ENCODE data around the gene RPAIN.

RPAIN gene, protein sequence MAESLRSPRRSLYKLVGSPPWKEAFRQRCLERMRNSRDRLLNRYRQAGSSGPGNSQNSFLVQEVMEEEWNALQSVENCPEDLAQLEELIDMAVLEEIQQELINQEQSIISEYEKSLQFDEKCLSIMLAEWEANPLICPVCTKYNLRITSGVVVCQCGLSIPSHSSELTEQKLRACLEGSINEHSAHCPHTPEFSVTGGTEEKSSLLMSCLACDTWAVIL

GRCh38 chr17:5419959-5420653, at the start of gene RPAIN:
Gene RPAIN (plus strand): TSS chr17:5420182. CDS start chr17:5420211, 29 bp downstream.
- peak; percentile 34 for DNase-seq

GRCh38 chr17:5370411-5370810, 49.6 kb upstream of the RPAIN start:
- no peak for DNase-seq

DNA sequence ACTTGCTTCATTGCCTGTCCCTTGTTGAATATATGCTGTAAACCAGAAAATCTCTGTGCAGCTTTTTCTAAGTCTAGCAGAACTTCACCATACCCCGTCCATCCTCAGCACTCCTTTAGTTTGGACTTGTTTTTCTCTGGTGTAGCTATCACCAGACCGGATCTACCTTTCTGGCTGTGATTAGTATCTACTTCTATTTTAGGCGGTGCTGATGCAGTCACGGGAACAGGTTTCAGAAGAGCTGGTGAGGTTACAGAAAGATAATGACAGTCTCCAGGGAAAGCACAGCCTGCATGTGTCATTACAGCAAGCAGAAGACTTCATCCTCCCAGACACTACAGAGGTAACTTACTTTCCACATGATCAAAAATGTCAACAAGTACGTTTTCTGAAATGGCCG, 46.9 kb upstream of the RPAIN start:
- no peak for DNase-seq

GRCh38 chr17:5378566-5379207, 41.3 kb upstream of the RPAIN start:
- DNase-seq, result no peak

DNA sequence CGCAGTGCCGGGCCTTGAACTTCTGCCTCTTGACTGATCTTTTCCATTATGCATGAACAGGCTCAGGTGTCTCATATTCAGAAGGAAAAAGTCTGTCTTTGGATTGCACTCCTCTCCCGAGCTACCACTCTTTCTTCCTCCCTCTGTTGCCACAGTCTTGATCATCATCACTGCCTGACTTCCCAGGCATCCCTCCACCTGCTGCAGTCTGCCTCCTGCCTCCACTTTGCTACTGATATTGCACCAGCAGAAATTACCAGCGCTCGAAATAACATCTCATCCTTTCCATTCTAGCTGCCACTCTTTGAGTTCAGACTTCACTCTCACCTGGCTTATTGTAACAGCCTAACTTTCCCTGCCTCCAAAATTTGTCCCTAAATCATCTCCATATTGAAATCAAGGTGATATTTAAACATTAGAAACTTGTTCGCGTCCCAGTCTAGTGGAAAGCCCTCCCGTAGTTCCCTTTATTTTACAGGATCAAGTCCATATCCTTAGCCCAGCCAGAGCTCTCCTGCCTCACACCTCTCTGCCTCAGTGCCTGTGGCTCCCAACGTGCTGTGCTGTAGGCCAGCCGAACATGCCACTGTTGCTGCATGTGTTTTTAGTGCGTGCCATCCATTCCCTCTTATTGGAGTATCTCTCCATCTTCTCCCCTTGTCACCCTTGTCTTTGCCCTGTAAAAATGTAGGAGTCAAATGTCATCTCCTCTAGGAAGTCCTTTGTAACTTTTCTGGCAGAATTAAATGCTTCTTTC, 40.5 kb upstream of the RPAIN start:
- no peak for DNase-seq

DNA sequence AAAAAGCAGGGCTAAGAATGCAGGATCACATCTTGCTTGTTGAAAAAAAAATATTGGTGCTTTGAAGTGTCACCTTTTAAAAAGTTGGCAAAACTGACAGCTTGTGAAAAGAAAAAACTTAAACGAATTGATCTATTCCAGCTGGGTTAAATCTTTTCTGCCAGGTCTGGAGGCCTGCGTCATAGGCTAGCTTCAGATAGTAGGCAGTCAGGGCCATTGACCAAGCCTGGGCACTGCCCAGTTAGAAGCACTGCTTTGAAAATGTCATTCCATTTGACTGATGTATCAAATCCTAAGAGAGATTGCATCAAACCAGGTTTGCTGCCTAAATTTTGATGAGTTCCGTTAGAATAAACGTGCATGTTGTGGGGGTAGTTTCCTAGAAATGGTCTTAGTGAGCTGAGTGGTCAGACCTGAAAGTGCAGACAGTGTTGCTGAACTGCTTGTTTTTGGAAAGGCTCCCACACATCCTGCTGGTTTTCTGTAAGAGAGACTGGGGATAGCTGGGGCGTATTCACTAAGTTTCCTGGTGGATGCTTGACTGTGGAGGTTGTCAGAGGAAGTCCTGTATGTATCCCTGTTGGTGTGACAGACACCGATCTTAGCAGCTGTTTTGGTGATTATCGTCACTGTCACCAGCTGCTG, 39.4 kb upstream of the RPAIN start:
- DNase-seq, result no peak

DNA sequence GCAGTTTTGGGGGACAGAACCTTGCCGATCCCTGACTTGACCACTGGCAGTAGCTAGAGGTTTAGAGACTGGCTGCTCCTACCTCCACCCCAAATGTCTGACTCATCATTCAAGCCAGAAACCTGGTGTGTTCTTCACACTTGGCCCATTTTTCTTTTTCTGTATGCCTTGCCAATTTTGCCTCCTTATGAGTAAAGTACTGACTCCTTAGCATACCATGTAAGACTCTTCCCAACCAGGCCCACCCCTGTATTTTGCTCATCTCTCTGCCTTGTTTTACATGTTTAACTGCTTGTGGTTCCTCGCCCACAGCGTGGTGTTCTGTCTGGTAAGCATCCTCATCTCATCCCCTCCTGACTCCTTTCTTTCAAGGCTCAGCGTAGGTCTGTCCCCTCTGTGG, 38.4 kb upstream of the RPAIN start:
- no peak for DNase-seq

DNA sequence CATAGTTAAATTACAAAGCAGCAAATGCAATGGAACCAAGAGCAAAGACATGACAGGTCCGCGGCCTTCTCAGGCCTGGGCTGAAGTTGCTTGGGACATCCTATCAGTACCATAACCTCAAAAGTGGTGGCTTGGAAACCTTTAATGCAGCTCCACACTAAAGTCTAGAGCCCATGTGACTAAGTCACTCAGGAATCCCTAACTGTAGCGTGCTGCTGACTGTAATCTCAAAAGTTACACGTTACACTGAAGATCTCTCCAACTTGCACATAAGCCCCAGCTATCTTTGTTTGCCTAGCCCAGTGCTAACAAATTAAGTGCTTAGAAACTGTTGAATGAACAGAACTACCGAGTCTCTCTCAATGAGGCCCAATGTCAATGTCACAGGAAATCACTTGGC, 28.3 kb upstream of the RPAIN start:
- DNase-seq, result no peak

DNA sequence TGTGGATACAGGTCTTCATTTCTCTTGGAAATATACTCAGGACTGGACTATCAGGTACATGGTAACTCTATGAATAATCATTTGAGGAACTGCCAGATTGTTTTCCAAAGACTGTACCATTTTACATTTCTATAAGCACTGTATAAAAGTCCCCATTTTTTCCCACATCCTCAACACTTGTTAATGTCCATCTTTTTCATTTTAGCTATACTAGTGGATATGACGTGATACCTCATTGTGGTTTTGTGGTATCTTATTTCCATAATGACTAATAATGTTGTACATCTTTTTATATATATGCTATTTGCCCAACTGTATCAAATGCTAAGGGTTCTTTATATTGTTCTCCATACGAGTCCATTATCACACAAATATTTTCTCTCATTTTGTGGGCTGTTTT, 23.4 kb upstream of the RPAIN start:
- DNase-seq, result no peak

GRCh38 chr17:5399767-5400166, 20.2 kb upstream of the RPAIN start:
- no peak for DNase-seq

DNA sequence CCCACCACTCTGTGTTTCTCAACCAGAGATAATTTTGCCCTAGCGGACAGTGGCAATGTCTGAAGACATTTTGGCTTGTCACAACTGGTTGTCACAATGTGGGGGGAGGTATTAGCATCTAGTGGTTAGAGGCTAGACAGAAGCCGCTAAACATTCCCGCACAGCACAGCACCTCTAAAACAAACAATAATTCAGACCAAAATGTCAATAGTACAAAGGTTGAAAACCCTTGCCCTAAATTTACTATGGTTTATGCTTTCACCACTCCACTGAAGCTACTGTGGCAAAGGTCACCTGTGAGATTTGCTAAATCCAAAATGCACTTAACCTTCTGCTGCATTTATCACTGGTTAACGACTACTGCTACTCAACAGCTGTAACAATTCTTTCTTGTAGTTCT, 14.6 kb upstream of the RPAIN start:
- no peak for DNase-seq

DNA sequence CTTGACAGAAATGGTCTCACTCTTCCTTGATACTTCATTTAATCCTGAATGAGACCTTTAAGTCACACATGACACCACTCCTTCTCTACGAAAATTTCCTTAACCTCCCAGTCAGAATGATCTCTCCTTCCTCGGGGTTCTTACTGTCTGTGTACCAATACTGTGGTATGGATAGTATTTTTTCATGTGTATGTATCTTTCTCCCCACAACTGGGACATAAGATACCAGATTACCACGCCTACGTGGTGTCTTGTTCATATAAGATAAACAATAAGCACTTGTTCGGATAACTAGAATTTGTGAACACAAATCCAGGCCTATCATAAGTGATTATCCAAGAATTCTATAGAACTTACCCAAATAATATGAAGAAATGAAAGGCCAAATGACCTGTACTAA, 11.8 kb upstream of the RPAIN start:
- no peak for DNase-seq

DNA sequence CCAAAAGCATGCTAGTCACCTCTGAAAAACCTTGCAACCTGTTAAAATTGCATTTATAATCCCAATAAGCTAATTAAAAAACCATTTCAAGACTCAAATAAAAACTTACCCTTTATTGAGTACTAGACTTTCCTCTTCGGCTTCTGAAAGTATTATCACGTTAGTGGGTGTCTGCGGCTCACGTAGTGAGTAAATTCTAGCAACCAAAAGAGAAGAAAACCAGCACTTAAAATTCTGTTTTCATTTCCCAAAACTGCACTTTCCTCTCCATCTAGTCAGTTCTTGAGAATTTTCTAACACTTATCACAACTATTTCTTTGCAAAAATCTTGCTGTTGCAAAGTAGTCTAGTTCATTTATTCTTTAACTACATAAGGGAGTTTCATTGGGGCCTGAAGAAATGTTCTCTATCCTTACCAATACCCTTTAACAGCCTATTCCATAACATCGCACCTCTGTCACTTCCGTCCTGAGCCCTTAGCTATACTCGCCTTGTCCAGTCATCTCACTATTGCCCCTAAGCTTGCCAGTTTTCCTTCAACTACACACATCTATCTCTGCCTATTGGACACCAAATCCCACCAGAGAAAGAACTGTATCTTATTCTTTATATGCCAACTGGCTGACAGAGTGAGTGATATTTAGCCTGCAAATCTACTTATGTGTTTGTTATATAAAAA, 9.2 kb upstream of the RPAIN start:
- DNase-seq, result no peak

DNA sequence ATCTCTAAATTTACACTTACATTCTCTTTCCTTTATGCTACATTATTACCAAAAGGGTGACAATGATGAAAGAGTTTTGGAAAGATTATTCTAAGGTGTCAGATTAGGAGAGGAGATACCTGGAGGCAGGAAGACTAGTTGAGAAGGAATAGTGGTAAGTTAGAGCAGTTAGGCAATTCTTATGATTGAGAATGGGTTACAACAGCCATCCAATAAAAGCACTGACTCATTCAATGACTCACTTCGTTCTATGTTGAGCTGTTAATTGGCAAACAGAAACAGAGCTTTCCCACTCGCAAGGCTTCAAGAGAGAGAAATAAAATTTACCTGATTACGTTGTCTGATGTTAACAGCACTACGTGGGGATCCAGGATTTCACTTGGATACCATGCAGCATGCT, 6.3 kb upstream of the RPAIN start:
- no peak for DNase-seq

- DNase-seq, result no peak
Observed at GRCh38 chr17:5416901-5417300, 3.1 kb upstream of the RPAIN start.

DNA sequence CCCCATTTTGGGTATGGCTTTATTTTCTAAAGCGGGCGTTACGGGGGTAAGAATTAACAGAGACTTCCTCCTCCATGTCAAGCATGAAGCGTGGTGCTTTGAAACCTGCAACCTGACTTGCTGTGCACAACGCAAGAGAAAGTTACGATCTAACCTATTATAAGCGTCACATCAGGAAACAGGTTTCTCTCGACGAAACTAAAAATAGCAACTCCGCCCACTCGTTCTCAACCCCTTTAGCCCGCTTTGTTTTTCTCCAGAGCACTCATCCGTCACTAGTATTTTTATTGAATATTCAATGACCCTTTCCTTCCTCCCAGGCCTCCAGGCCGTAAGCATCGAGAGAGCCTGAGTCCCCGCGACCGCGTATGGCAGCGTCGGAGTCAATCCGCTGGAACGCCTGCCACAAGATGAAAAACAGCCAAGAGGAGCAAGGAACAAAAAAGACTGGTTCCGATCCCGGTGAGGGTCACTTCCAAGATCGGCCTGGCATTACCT, 1.1 kb upstream of the RPAIN start:
- no peak for DNase-seq

DNA sequence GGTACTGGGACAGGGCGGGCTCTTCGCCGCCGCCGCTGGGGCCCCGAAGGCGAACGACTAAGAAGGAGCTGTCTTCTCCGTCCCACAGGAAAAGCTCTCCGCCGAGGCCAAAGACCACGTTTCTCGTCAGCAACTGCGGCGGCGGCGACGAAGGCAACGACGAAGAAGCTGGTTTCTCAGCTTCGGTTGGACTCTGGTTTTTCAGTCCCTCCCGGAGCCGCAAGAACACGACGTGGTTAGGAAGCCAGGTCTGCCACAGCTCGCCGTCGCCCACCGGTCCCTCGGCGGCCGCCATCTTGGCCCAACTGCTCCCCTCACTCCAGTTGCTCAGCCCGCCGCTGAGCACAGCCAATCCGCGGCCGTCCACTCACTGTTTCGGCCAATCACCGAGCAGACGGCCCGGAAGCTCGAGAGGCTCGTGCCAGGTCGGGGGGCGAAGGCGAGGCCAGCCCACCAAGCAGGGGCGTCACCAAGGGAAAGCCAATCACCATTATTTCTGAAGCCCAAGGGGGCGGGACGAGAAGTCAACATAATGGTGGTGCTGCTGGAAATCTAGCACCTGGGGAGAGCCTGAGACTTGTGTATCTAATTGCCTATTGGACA, 525 bp upstream of the RPAIN start, which contains the start of gene NUP88:
NUP88 (minus strand) TSS at position 307 of the 603 bp plus-strand sequence; CDS start at position 295, 12 bp downstream.
- DNase-seq, result peak; percentile 63

DNA sequence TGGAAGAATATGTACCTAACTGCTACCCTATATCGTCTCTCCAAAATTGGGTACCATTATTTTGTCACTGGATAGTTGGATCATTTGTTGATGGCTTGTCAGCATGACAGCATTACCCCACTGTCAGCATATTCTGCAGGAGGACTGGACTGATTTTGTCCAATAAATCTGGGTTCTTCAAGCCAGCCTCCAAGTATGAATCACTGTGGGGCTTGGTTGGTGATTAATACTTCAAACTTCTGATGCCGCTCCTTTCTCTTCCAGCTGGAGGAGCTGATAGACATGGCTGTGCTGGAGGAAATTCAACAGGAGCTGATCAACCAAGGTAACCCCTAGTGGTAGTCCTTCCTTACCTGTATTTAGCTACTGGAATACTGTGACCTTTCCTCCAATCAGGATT, 2.5 kb downstream of the RPAIN start:
- no peak for DNase-seq

- DNase-seq, result no peak
Observed at GRCh38 chr17:5424909-5425308, 4.9 kb downstream of the RPAIN start.

DNA sequence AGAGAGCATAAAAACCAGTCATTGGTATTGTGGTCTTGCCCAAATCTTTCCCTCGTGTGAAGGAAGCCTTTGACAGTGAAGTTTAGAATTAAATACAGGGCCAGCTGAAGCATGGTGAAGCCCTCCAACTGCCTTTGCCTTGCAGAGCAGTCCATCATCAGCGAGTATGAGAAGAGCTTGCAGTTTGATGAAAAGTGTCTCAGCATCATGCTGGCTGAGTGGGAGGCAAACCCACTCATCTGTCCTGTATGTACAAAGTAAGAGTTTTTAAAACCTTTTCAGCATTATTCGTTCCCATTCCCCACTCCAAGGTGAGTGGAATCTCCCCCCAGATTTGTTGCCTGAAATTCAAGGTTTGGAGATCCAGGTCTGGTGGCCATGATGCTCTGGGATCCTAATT, 5.8 kb downstream of the RPAIN start:
- no peak for DNase-seq

- DNase-seq, result no peak
Observed at GRCh38 chr17:5429191-5429887, 9.4 kb downstream of the RPAIN start.

All from 8988T (cell line).